Sigmoid colon (tissue), 4 donors: ENCODE data around the gene ASAP3.

Source experiments
- EP300 ChIP-seq, 4 donors: sonication (generic); formaldehyde crosslinking; IDR thresholded peaks; one replicate each; pipeline ENCODE4 v1.6.1; 2017; ENCODE audit warnings: antibody characterized with exemption in 4 of 4
- POLR2A ChIP-seq, 2 donors: fragments of 450-650 bp; IDR thresholded peaks; one replicate each; pipeline ENCODE4 v1.6.1; 2016; ENCODE audit warnings: antibody characterized with exemption in 2 of 2, mild to moderate bottlenecking in 2 of 2, moderate library complexity in 2 of 2
- POLR2AphosphoS5 ChIP-seq, 4 donors: sonication (generic); formaldehyde crosslinking; IDR thresholded peaks; one replicate each; pipeline ENCODE4 v1.6.1; 2017; ENCODE audit warnings: antibody characterized with exemption in 4 of 4
- TF ChIP-seq, protein P1 (sequence below), 4 experiments: fragments of 450-650 bp in 3 of 4; fragments of 200-600 bp in 1 of 4; IDR thresholded peaks; one replicate each; pipeline ENCODE4 v1.5.1; 2016 to 2019; ENCODE audit warnings: antibody characterized with exemption in 4 of 4, mild to moderate bottlenecking in 3 of 4, moderate library complexity in 2 of 4

DNA sequence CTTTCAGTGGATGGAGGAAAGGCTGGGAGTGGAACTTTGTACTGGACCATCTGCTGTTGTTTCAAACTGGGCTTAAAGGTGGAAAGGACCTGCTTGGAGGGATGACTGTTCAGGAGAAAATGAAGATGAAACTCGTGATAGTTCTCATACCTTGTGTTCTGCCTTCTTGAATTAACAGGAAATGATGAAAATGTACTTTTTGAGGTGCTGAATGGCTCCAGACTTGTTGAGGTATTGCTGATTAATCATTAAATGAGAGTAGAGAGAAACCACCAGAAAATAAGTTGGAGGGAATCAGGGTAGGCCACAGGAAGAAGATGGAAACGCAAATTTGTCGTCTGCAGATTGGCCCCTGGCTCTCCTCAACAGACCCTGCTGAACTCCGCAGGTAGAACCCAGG, 88.1 kb downstream of the ASAP3 start:
- TF ChIP-seq POLR2A (IDR thresholded peaks at IDR 0.05) = no peak
- TF ChIP-seq, protein P1, sequence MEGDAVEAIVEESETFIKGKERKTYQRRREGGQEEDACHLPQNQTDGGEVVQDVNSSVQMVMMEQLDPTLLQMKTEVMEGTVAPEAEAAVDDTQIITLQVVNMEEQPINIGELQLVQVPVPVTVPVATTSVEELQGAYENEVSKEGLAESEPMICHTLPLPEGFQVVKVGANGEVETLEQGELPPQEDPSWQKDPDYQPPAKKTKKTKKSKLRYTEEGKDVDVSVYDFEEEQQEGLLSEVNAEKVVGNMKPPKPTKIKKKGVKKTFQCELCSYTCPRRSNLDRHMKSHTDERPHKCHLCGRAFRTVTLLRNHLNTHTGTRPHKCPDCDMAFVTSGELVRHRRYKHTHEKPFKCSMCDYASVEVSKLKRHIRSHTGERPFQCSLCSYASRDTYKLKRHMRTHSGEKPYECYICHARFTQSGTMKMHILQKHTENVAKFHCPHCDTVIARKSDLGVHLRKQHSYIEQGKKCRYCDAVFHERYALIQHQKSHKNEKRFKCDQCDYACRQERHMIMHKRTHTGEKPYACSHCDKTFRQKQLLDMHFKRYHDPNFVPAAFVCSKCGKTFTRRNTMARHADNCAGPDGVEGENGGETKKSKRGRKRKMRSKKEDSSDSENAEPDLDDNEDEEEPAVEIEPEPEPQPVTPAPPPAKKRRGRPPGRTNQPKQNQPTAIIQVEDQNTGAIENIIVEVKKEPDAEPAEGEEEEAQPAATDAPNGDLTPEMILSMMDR (IDR thresholded peaks at IDR 0.05) = no peak
- TF ChIP-seq POLR2AphosphoS5 (IDR thresholded peaks at IDR 0.05) = no peak
- no peak for TF ChIP-seq EP300 (IDR thresholded peaks at IDR 0.05)
